GM20000 (cell line): ENCODE measurements around the gene MLF2.

Source experiments
- DNase-seq: peaks from one replicate; pipeline ENCODE4 v3.0.0; 2012; ENCODE audit warnings: low spot score
- CTCF ChIP-seq: IDR thresholded peaks from 2 replicates; pipeline ENCODE4 v1.5.1; 2012; ENCODE audit warnings: mild to moderate bottlenecking, control low read depth; ENCODE audit errors: extremely low read depth, missing control alignments

MLF2 gene

GRCh38 chr12:6701078-6701768 is 51.7 kb downstream of the MLF2 start:
- TF ChIP-seq CTCF: no peak
- no peak for DNase-seq

- no peak for TF ChIP-seq CTCF
- DNase-seq: no peak
Measured at GRCh38 chr12:6700646-6701051, 52.3 kb downstream of the MLF2 start, which contains the start of gene PIANP. TSS of gene PIANP (minus strand) at chr12:6700815. CDS start at chr12:6698061, 2,754 bp downstream.

GRCh38 chr12:6699989-6700645 is 52.8 kb downstream of the MLF2 start:
- TF ChIP-seq CTCF: no peak
- peak; percentile 58 for DNase-seq

- no peak for DNase-seq
Measured at GRCh38 chr12:6699259-6699988, 53.5 kb downstream of the MLF2 start.

GRCh38 chr12:6698352-6699046 is 54.4 kb downstream of the MLF2 start:
- no peak for TF ChIP-seq CTCF
- no peak for DNase-seq

More at GRCh38 chr12:6699259-6699988, 53.5 kb downstream of the MLF2 start:
- no peak for TF ChIP-seq CTCF
